GM18868 (cell line): ENCODE measurements around the gene STEAP3.

ENCODE experiments used
- ATAC-seq: cut with Tn5 transposase; IDR thresholded peaks from one replicate; pipeline ENCODE4 v1.9.1; 2021; ENCODE audit warnings: mild to moderate bottlenecking, moderate library complexity; ENCODE audit not compliant: unreplicated experiment

Gene STEAP3

DNA sequence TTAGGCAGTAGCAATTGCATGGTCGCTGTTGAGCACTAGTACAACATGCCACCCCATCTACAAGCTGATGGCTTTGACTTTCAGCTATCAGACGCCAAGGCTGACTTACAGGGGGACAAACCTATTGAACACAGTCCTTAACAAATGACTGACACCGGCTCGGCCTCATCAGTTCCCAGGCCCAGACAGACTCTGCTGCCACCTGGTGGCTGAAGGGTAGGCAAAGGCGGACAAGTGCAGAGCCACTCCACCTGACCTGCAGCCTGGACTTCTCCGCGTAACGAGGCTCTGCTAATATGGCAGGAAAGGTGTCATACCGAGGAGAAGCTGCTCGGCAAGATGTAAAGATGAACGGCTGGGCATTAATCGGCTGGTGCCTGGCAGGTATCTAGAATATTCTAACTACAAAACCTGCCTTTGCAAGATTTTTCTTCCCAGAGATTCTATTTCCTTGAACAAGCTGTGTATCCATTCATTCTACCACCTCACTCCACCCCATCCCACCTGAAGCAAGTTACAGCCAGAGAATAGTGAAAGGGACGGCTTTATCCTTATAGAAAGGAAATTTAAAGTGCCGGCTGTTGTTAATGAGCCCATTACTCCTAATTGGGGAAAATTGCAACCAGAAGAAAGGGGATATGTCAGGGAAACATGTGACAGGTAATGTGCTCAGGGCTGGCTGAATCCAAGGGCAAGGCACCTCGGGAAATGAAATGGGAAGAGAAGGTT, 67.4 kb downstream of the STEAP3 start:
- ATAC-seq, result no peak

DNA sequence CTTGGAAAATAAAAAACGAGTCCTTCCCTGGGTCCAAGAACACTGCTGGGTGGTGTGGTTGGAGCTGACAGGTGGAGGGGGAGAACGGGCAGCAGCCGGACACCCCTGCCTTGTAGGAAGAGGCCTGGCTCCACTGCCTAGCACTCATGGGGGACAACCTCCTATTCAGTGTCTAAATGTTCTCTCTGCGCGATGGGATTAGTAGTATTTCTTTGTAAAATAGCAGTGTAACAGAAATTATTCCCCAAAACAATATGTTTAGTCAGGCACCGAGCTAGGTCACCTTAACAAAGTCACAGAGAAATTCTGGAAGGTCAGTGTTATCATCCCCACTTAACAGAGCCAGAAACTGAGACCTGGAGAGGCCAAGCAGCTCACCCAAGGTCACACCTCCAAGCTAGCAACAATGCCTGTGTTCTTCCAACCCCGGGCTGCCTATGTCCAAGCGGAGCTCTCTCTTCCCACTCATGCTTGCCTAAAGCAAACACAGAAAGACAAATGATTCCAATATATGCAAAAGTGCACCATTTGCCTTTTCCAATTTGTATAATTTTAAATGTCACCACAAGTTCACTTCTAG, 68.0 kb downstream of the STEAP3 start:
- ATAC-seq, result no peak

DNA sequence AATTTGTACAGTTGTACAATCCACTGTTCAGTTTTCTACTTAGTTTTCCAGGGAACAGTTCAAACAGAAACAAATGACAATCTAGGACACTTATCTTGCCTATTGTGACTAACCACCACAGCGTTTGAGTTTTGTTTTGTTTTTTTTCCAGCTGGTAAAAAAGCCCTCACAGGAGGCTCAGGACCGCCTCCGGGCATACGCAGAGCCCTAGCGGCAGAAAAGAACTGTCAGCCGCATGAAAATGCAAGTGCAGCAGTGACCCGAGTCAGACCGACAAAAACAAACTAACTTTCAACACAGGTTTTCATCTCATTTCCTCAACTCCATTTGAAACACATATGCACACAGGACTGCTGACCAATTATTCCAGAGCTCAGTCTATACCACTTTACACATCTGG, 68.6 kb downstream of the STEAP3 start:
- no peak for ATAC-seq

DNA sequence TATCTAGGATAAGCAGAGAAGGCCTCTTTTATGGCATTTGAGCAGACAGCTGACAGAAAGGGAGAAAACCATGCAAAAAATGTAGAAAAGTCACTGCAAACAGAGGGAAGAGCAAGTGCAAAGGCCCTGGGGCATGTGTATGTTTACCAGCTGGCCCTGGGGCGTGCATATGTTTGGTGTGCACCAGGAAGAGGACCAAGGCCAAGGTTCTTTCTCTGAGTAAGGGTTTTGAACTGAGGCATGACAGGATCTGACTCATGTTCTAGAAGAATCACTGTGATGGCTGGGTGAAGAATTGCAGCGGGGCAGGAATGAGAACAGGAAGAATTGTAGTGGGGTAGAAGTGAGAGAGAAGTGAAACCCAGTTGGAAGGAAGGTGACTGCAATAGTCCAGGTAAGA, 69.6 kb downstream of the STEAP3 start:
- ATAC-seq, result no peak

DNA sequence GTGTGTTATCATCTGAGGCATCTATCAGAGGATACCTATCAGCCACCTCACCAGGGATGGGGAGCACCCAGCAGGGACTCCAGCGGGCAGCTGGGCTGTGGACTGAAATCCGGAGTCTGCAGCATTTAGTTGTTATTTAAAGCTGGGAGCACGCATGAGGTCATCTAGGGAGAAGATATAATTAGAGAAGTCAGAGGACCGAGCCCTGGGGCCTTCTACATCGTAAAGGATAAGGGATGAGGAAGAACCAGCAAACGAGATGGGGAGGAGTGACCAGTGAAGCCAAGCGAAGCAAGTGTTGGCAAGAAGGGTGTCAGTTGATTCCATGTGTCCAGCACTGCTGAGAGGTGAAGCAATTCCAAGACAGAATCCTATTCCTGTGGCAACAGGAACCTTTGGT, 70.3 kb downstream of the STEAP3 start:
- no peak for ATAC-seq

DNA sequence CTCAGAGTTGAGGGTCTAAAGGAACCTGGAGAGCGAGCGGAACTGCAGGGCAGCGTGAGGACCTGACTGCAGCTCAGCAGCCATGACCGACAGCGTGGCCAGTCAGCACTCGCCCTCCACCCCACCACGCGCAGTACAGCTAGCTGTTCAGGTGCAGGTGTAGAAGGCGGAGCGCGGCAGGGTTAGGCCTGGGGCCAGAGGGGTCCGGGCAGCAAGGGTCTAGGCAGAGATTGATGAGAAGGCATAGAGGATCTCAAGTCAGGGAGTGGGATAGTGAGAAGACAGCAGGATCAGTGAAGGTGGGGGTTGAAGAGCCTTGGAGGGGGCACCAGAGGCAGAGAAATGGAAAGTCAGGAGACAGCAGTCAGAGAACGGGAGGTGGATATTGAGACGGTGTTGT, 71.0 kb downstream of the STEAP3 start:
- no peak for ATAC-seq

DNA sequence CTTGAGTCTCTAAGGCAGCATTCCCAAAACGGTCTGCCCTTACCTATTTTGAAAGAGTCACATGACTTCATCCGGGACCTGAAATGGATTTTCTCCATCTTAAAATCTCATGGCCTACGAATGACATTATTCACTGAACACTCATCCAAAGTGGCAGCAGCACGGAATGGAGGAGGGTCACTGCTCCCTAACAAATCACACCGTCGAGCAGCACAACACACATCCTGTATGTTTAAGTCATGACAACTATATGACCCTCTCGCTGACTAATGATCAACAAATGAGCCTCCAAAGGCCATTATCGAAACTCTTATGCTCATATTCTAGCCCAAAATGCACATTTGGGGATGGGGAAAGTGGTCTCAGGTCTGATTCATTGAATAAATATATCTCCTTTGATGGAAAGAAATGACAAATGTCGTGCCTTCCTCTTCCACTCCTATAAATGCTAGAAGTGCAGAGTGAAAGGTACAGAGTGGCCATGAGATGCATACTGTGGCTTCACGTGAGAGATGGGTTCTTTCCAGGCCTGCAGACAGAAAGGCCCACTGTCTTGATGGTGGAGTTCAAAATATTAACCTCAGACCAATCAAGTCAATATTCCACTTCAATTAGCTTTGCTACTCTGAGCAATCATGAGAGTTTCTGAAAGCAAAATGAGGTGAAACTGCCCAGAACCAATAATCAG, 72.2 kb downstream of the STEAP3 start:
- no peak for ATAC-seq

DNA sequence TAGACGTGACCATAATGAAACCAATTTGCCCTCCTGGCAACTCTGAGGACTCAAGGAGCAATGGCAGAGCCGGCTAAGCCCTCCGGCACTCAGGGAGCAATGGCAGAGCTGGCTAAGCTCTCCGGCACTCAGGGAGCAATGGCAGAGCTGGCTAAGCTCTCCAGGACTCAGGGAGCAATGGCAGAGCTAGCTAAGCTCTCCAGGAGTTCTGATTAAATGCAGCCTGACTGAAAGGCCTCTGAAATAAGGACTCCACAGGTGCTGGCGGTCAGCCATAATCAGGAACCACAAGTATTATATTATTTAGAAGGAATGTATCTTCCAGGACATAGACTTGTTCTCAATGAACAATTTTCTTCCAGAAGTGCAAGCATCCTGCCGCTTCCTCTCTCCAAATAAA, 77.8 kb downstream of the STEAP3 start:
- ATAC-seq, result no peak

DNA sequence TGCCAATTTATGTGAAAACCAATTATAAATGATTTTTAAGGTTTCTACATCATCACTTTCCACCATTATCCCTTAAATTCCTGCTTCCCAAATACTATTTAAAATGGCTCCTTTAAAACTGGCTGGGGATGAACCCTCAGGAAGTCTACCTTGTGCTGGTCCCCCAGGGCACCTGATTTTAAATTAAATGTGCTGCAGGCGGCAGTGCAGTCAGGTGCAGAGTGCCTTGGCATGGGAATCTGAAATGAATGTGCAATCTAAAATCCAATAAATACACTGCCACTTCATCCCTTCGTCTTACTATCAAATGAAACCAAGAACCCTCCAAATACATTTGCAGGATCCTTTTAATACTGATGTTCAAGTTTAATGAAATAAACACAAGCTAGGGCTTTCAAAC, 81.2 kb downstream of the STEAP3 start:
- ATAC-seq, result no peak

DNA sequence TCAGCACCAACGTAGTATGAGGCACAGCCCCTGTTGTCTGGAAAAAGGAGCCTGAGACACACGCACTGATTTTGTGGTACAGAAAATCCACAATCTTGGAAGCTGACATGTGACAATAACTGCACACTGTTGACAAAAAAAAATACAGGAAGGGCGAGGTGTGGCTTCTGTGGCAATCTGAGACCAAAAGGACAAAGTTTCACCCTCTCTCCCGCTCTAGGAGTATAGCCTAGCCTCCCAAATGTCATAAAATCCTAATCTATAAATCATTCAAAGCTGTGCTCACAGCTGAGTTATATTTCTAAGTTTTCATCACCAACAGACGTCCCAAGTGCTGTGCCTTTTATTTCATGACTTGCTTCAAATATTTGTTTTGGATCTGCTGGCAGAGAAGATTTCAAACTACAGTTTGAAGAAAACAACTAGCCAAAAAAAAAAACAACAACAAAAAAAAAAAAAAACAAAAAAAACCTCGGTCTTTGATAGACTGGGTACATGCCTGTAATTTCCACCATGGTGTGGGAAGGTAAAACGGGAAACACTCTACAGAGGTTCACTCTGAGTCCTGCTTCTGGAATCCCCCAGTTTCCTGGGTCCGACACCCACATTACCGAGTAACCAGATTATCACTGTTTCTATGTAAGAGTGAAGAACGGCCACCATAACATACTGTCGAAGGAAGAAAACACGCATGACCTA, 82.0 kb downstream of the STEAP3 start:
- no peak for ATAC-seq

DNA sequence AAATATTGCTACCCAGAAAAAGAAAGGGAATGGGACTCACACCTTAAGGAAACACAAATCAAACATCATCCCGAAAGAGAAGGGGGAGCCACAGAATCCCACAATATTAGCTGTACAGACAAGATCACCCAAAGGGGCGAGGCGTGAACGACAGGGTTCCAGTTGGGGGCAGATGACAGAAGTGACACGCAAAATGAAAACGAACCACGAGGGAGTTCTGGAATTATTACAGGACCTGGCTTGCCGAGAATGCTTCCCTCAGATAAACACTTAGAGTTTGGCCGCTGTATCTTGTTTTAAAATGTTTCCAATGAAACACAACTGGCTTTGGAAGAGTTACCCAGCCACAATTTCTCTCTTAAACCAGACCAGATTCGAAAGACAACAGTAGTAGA, 82.6 kb downstream of the STEAP3 start:
- ATAC-seq, result no peak

DNA sequence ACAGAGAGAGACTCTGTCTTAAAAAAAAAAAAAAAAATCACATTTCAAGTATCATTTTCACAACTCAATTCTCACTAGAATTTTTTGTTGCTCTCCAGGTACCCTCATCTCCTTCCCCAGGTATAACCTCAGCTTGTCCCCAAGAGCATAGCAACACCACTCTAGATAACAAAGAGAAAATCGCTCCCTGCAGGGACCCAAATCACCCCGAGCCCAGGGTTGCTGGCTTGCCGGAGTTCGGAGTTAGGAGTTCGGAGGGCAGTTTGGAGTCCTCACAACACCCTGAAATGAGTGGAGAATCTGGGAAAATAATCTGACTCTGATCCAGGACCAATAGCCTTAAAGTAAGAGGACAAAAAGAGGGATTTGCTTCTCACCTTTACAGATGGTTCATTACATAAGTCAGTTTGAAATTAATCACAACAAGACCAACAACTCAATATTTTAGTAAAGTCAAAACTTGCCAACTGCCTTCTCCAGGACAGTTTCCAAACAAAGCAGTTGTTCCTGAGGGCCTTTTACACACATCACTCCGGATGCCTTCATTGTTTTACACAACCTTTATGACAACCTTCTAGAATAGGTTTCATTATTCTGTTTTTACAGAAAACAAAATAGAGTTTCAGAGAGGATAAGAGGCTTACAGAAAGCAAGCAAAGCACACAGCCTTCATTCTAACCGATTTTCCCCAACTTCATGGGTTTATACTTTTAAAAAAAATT, 83.9 kb downstream of the STEAP3 start:
- no peak for ATAC-seq

DNA sequence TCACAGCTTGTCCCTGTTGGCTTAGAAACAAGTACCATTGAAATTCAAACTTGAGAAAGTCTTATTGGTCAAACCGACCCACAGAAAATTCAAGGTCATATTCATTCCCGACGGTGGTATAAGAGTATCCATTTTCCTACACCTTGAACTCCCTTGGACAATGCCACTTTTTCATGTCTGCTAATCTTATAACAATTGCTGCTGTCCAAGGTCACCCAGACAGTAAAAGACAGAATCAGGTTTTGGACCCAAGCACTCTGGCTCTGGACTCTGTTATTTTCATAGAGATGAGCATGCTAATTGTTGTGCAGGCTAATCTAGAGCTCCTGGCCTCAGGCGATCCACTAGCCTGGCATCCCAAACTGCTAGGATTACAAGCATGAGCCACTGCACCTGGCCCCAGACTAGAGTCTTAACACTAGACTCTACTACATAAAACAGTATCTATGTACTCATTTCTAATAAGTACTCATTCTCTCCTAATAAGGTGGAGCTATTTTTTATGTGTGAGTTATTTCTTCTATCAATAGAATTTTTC, 85.2 kb downstream of the STEAP3 start:
- ATAC-seq, result no peak

DNA sequence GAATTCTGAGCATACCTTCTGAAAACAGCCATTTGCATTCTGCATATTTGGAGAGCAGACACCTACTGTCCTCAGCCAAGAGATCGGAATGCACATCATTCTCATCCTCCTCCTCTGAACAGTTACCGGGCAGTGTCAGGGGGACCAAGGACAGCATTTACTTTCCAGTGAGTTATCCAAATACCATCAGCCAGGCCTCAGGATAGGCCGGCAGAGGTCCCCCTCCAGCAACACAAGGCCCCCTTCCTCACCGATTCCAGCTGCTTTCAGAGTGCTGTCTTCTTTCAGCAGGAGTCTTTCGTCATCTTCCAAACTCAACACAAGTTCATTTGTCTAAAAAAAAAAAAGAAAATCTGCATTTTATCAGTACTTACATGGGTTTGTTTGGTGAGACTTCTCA, 87.7 kb downstream of the STEAP3 start:
- no peak for ATAC-seq

DNA sequence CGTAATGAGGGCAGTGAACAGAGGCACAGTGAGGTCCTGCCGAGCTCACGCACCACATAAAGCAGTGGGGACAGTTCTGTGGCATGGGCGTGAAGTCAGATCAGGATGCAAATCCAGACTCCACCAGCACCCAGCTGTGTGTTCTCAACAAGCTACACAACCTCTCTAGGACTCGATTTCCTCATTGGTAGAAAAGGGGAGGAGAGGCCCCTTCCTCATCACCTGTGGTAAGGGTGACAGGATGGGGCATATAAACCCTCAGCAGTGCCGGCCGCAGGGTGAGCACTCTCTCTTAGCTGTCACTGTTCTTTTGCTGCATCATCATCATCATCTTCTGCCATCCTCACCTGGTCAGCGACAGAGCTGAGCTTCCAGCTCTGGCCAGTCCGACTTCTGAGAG, 88.2 kb downstream of the STEAP3 start:
- ATAC-seq, result no peak
